Thyroid gland (tissue), 4 donors: ENCODE measurements around the gene OGFR. TPM values are rescaled to one million over a fixed set of nuclear protein-coding genes. Genes with fewer than 3 reads are reported as not detected.

ENCODE experiments used
- DNase-seq, 2 donors: peaks; one replicate each; pipeline ENCODE4 v3.0.0-alpha.2; 2019
- H3K27ac ChIP-seq, 3 donors: fragments of 200-600 bp; sonication (generic); 1 replicate in 2 of 3; 2 replicates in 1 of 3; pipeline ENCODE4 v1.5.1; 2016 to 2019; ENCODE audit warnings: mild to moderate bottlenecking in 1 of 3, moderate library complexity in 1 of 3
- H3K27me3 ChIP-seq: fragments of 200-600 bp; sonication (generic); one replicate; pipeline ENCODE4 v1.5.1; 2019
- H3K36me3 ChIP-seq, 2 donors: fragments of 200-600 bp; sonication (generic); one replicate each; pipeline ENCODE4 v1.5.1; 2016 to 2019
- H3K4me1 ChIP-seq, 2 donors: fragments of 200-600 bp; sonication (generic); one replicate each; pipeline ENCODE4 v1.5.1; 2017 to 2019
- H3K4me3 ChIP-seq, 3 donors: fragments of 200-600 bp; sonication (generic); replicated peaks in 1 of 3; 1 replicate in 2 of 3; 2 replicates in 1 of 3; pipeline ENCODE4 v1.5.1; 2016; ENCODE audit warnings: mild to moderate bottlenecking in 1 of 3
- H3K9me3 ChIP-seq: fragments of 200-600 bp; sonication (generic); one replicate; pipeline ENCODE4 v1.5.1; 2017
- CTCF ChIP-seq, 6 experiments: fragments of 200-600 bp in 3 of 6; fragments of 450-650 bp in 3 of 6; sonication (generic) in 3 of 6; IDR thresholded peaks; one replicate each; pipeline ENCODE4 v1.5.1; 2016 to 2019; ENCODE audit warnings: antibody characterized with exemption in 6 of 6, mild to moderate bottlenecking in 2 of 6, inconsistent platforms in 1 of 6, moderate library complexity in 1 of 6
- POLR2A ChIP-seq, 2 donors: fragments of 450-650 bp; IDR thresholded peaks; one replicate each; pipeline ENCODE4 v1.6.1; 2017; ENCODE audit warnings: antibody characterized with exemption in 2 of 2, mild to moderate bottlenecking in 2 of 2, moderate library complexity in 1 of 2
- WGBS, 2 donors: methylation state at CpG; one replicate each; pipeline ENCODE4 v1.1.5; 2017; 5-methylcytosine and 5-hydroxymethylcytosine counted together
- intact Hi-C: fragments of 100-400 bp; cut with DNase I; formaldehyde crosslinking; loops from one replicate; pipeline ENCODE4 v1.15.1; 2023
- total RNA-seq, 4 donors: library from RNA; depleted of rRNA; stranded (reverse); fragments of >200 nt; gene quantifications; one replicate each; pipeline ENCODE4 v1.2.3, GENCODE V29; 2016

The OGFR gene
- total RNA-seq, 4 donors from 2014 or later, result 50.0 to 67.6 (median 63.7) TPM

GRCh38 chr20:62816884-62817873, 12.5 kb downstream of the OGFR start, which contains the start of gene COL9A3:
COL9A3 (plus strand) TSS chr20:62817050; CDS start chr20:62817065, 15 bp downstream.
- H3K4me1 ChIP-seq, result peaks cover 28 to 56% of the 10 kb centered on the region in 2 donors
- WGBS, 2 donors, result 29% methylated on average over 15 of the region's 108 CpGs; no CpG with 5 or more reads in 1 of the 2 donors

DNA sequence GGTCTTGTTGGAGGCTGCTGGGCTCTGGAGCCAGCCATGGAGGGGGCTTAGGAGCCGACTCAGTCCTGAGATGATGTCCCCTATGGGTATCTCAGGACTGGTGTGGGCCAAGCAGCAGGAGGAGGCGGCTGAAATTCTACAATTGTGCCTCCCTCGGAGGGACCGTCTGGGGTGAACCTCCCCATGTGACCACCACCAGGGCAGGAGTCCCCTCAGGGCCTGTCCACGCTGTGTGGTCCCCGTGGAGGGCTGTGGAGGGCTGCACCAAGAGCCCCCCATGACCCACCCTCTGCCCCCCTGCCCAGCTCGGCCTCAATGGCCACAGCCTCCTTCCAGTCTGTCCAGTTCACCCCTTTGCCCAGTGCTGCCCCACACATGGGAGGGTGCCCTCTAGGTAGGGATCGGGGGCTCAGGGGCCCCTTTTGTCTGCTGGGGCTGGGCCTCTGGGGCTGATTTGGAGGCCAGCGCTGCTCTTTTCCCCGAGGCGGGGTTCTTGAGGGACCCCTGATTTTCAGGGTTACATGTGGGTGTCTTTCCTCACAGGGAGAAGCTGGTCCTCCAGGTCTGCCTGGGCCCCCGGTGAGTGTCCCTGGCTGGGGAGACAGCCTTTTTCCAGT, 13.4 kb downstream of the OGFR start:
- WGBS, 2 donors, result 64 to 66% methylated on average over 7 to 12 of the region's 12 CpGs
- TF ChIP-seq CTCF (IDR thresholded peaks at IDR 0.05) (no peak), POLR2A (IDR thresholded peaks at IDR 0.05) (no peak)
- no peak overlapping the region for H3K4me3 ChIP-seq
- H3K27ac ChIP-seq, result peak overlapping the region in 2 of 3 donors; percentile 14 to 58
- peaks cover 28 to 62% of the 10 kb centered on the region in 2 donors for H3K4me1 ChIP-seq
- no peak for DNase-seq
- H3K9me3 ChIP-seq, result no peaks in the 10 kb centered on the region
- no peaks in the 10 kb centered on the region for H3K27me3 ChIP-seq
- intact Hi-C loops, result no loop called here
- no peaks in the 10 kb centered on the region for H3K36me3 ChIP-seq

More at GRCh38 chr20:62816884-62817873, 12.5 kb downstream of the OGFR start, which contains the start of gene COL9A3:
- H3K9me3 ChIP-seq, result no peaks in the 10 kb centered on the region
- H3K36me3 ChIP-seq, result peaks cover 7 to 9% of the 10 kb centered on the region in 2 donors
- intact Hi-C loops, result no loop called here
- no peaks in the 10 kb centered on the region for H3K27me3 ChIP-seq
- peak within 1 kb of the TSS in 1 of 3 donors; percentile 58 for H3K27ac ChIP-seq
- TF ChIP-seq POLR2A (IDR thresholded peaks at IDR 0.05) (no peak), CTCF (IDR thresholded peaks at IDR 0.05) (no peak)
- peak within 1 kb of the TSS in 2 of 3 donors; percentile 22 to 32 for H3K4me3 ChIP-seq
- DNase-seq, result peak; percentile 61 to 66

GRCh38 chr20:62818592-62819493, 14.2 kb downstream of the OGFR start:
- H3K4me1 ChIP-seq, result peaks cover 28 to 70% of the 10 kb centered on the region in 2 donors
- TF ChIP-seq CTCF (IDR thresholded peaks at IDR 0.05) (no peak), POLR2A (IDR thresholded peaks at IDR 0.05) (no peak)
- no peaks in the 10 kb centered on the region for H3K36me3 ChIP-seq
- 12 to 20% methylated on average over 10 to 20 of the region's 25 CpGs for WGBS, 2 donors
- no peak overlapping the region for H3K4me3 ChIP-seq
- peak overlapping the region in 2 of 3 donors; percentile 44 to 54 for H3K27ac ChIP-seq
- no peaks in the 10 kb centered on the region for H3K27me3 ChIP-seq
- peak; percentile 90 to 93 for DNase-seq
- intact Hi-C loops, result no loop called here
- H3K9me3 ChIP-seq, result no peaks in the 10 kb centered on the region

DNA sequence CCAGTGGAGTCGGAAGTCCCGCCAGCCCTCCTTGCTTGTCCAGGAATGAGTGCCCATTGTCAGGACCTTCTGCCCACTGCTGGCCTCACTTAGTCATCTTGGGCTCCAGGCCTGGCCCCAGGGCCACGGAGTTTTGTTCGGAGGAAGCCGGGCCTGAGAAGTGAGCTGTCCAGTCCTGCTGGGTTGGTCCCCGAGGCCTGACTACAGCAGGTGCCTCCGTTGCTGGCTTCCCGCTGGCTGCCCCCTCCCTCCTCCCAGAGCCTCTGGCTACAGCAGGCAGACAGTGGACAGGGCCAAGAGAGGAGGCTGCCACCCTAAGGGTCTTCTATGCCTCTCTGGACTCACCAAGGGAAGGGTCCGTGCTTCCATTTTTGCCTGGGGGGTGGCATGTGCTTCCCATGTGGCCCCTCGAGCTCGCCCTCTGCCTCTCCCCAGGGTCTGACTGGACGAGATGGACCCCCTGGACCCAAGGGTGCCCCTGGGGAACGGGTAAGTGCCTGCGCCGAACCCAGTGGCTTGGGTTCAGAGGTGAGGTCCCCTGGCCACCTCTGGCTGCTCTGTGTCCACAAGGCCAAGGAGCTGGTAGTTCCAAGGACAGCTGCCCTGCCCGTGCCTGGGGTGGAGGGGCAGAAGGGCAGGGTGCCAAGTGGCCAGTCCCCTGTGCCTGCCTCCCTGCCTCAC, 15.0 kb downstream of the OGFR start:
- TF ChIP-seq CTCF (IDR thresholded peaks at IDR 0.05), result no peak
- TF ChIP-seq POLR2A (IDR thresholded peaks at IDR 0.05), result no peak
- Histone ChIP-seq H3K36me3 (no peaks in the 10 kb centered on the region), H3K27ac (peak overlapping the region in 2 of 3 donors; percentile 44 to 54), H3K4me1 (peaks cover 34 to 78% of the 10 kb centered on the region in 2 donors), H3K9me3 (no peaks in the 10 kb centered on the region), H3K27me3 (no peaks in the 10 kb centered on the region), H3K4me3 (no peak overlapping the region)
- intact Hi-C loops, result no loop called here
- no peak for DNase-seq
- 40 to 41% methylated on average over 1 to 9 of the region's 16 CpGs for WGBS, 2 donors
